A549 (cell line): ENCODE measurements around the gene SH2D1B.

Experiments
- CEBPB ChIP-seq, 2 experiments: fragments of >200 bp in 1 of 2; sonication (Bioruptor Twin) in 1 of 2; formaldehyde crosslinking in 1 of 2; IDR thresholded peaks; 2 replicates each; pipeline ENCODE4 v1.6.1; 2012 to 2016
- EHMT2 ChIP-seq: fragments of 200-600 bp; sonication (generic); IDR thresholded peaks from 2 replicates; pipeline ENCODE4 v1.6.1; 2016; ENCODE audit warnings: antibody characterized with exemption, low read depth, mild to moderate bottlenecking, moderate library complexity
- MYC ChIP-seq: IDR thresholded peaks from 2 replicates; pipeline ENCODE4 v1.6.1; 2012; ENCODE audit warnings: mild to moderate bottlenecking, inconsistent platforms, low read length, improper control_type of control experiment, borderline replicate concordance
- PHF8 ChIP-seq: fragments of 200-600 bp; sonication (generic); IDR thresholded peaks from 2 replicates; pipeline ENCODE4 v1.6.1; 2016; ENCODE audit warnings: low read depth, mild to moderate bottlenecking, antibody characterized with exemption, moderate library complexity, borderline replicate concordance
- POLR2A ChIP-seq: IDR thresholded peaks from 2 replicates; pipeline ENCODE4 v1.6.1; 2012; ENCODE audit warnings: mild to moderate bottlenecking, low read length
- RCOR1 ChIP-seq: fragments of 150-350 bp; IDR thresholded peaks from 2 replicates; pipeline ENCODE4 v1.6.1; 2014; ENCODE audit warnings: antibody characterized with exemption, low read length, low read depth
- RNF2 ChIP-seq: fragments of 200-600 bp; sonication (generic); IDR thresholded peaks from 2 replicates; pipeline ENCODE4 v1.6.1; 2016; ENCODE audit warnings: low read depth, mild to moderate bottlenecking, antibody characterized with exemption, moderate library complexity, borderline replicate concordance
- TF ChIP-seq, protein P1 (sequence below): fragments of >200 bp; sonication (Bioruptor Twin); formaldehyde crosslinking; IDR thresholded peaks from 3 replicates; pipeline ENCODE4 v1.5.1; 2016
- TF ChIP-seq, protein P2 (sequence below): IDR thresholded peaks from 2 replicates; pipeline ENCODE4 v1.6.1; 2012
- TF ChIP-seq, protein P3 (sequence below): fragments of 150-350 bp; IDR thresholded peaks from 2 replicates; pipeline ENCODE4 v1.6.1; 2014; ENCODE audit warnings: low read depth, mild to moderate bottlenecking, low read length
- TF ChIP-seq, protein P4 (sequence below): fragments of 200-600 bp; sonication (generic); IDR thresholded peaks from 2 replicates; pipeline ENCODE4 v1.6.1; 2016; ENCODE audit warnings: antibody characterized with exemption, mild to moderate bottlenecking, moderate library complexity

DNA sequence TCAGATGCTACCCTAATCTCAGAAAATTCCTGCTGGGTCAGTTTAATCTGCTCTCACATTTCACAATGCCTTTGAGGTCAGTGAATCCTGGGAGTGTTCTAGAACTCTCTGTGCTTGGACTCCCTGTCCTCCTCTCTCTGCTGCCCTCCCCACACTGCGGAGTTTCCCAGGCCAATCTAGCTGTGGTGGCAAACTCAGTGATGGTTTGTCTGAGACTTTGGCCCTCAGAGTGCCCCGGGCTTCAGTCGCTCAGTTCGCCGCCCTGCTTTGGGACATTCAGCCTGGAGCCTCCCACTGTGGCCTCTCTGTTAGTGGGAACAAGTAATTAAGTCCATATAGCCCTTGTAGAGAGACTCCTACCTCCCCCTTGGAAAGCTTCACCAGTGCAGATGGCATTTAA is 23.3 kb downstream of the SH2D1B start:
- no peak for TF ChIP-seq CEBPB (IDR thresholded peaks at IDR 0.05)
- no peak for TF ChIP-seq RNF2
- TF ChIP-seq, protein P1, sequence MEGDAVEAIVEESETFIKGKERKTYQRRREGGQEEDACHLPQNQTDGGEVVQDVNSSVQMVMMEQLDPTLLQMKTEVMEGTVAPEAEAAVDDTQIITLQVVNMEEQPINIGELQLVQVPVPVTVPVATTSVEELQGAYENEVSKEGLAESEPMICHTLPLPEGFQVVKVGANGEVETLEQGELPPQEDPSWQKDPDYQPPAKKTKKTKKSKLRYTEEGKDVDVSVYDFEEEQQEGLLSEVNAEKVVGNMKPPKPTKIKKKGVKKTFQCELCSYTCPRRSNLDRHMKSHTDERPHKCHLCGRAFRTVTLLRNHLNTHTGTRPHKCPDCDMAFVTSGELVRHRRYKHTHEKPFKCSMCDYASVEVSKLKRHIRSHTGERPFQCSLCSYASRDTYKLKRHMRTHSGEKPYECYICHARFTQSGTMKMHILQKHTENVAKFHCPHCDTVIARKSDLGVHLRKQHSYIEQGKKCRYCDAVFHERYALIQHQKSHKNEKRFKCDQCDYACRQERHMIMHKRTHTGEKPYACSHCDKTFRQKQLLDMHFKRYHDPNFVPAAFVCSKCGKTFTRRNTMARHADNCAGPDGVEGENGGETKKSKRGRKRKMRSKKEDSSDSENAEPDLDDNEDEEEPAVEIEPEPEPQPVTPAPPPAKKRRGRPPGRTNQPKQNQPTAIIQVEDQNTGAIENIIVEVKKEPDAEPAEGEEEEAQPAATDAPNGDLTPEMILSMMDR: no peak
- no peak for TF ChIP-seq EHMT2
- TF ChIP-seq MYC: no peak
- no peak for TF ChIP-seq POLR2A
- TF ChIP-seq RCOR1: no peak
- TF ChIP-seq, protein P2, sequence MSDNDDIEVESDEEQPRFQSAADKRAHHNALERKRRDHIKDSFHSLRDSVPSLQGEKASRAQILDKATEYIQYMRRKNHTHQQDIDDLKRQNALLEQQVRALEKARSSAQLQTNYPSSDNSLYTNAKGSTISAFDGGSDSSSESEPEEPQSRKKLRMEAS: no peak
- no peak for TF ChIP-seq PHF8
- TF ChIP-seq, protein P3, sequence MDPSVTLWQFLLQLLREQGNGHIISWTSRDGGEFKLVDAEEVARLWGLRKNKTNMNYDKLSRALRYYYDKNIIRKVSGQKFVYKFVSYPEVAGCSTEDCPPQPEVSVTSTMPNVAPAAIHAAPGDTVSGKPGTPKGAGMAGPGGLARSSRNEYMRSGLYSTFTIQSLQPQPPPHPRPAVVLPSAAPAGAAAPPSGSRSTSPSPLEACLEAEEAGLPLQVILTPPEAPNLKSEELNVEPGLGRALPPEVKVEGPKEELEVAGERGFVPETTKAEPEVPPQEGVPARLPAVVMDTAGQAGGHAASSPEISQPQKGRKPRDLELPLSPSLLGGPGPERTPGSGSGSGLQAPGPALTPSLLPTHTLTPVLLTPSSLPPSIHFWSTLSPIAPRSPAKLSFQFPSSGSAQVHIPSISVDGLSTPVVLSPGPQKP: no peak
- TF ChIP-seq, protein P4, sequence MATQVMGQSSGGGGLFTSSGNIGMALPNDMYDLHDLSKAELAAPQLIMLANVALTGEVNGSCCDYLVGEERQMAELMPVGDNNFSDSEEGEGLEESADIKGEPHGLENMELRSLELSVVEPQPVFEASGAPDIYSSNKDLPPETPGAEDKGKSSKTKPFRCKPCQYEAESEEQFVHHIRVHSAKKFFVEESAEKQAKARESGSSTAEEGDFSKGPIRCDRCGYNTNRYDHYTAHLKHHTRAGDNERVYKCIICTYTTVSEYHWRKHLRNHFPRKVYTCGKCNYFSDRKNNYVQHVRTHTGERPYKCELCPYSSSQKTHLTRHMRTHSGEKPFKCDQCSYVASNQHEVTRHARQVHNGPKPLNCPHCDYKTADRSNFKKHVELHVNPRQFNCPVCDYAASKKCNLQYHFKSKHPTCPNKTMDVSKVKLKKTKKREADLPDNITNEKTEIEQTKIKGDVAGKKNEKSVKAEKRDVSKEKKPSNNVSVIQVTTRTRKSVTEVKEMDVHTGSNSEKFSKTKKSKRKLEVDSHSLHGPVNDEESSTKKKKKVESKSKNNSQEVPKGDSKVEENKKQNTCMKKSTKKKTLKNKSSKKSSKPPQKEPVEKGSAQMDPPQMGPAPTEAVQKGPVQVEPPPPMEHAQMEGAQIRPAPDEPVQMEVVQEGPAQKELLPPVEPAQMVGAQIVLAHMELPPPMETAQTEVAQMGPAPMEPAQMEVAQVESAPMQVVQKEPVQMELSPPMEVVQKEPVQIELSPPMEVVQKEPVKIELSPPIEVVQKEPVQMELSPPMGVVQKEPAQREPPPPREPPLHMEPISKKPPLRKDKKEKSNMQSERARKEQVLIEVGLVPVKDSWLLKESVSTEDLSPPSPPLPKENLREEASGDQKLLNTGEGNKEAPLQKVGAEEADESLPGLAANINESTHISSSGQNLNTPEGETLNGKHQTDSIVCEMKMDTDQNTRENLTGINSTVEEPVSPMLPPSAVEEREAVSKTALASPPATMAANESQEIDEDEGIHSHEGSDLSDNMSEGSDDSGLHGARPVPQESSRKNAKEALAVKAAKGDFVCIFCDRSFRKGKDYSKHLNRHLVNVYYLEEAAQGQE: no peak
